Sigmoid colon (tissue), 7 donors: ENCODE measurements around the gene MACROD2. TPM values are rescaled to one million over a fixed set of nuclear protein-coding genes. Genes with fewer than 3 reads are reported as not detected.

Experiments
- DNase-seq: peaks from one replicate; pipeline ENCODE4 v3.0.0-alpha.2; 2019
- H3K27ac ChIP-seq, 4 donors: fragments of 200-600 bp; sonication (generic); one replicate each; pipeline ENCODE4 v1.5.1; 2016 to 2019; ENCODE audit warnings: mild to moderate bottlenecking in 1 of 4
- H3K27me3 ChIP-seq, 3 donors: fragments of 200-600 bp; sonication (generic); one replicate each; pipeline ENCODE4 v1.5.1; 2019; ENCODE audit warnings: mild to moderate bottlenecking in 1 of 3
- H3K36me3 ChIP-seq, 4 donors: fragments of 200-600 bp; sonication (generic); one replicate each; pipeline ENCODE4 v1.5.1; 2016 to 2019
- H3K4me1 ChIP-seq, 4 donors: fragments of 200-600 bp; sonication (generic); one replicate each; pipeline ENCODE4 v1.5.1; 2017 to 2019
- H3K4me3 ChIP-seq, 4 donors: fragments of 200-600 bp; sonication (generic); one replicate each; pipeline ENCODE4 v1.5.1; 2017 to 2019; ENCODE audit warnings: mild to moderate bottlenecking in 2 of 4, moderate library complexity in 1 of 4
- H3K9me3 ChIP-seq, 4 donors: fragments of 200-600 bp in 3 of 4; sonication (generic) in 3 of 4; one replicate each; pipeline versions ENCODE4 v1.5.1 to v1.6.1; 2013 to 2019
- EP300 ChIP-seq, 4 donors: sonication (generic); formaldehyde crosslinking; IDR thresholded peaks; one replicate each; pipeline ENCODE4 v1.6.1; 2017; ENCODE audit warnings: antibody characterized with exemption in 4 of 4
- POLR2A ChIP-seq, 2 donors: fragments of 450-650 bp; IDR thresholded peaks; one replicate each; pipeline ENCODE4 v1.6.1; 2016; ENCODE audit warnings: antibody characterized with exemption in 2 of 2, mild to moderate bottlenecking in 2 of 2, moderate library complexity in 2 of 2
- POLR2AphosphoS5 ChIP-seq, 4 donors: sonication (generic); formaldehyde crosslinking; IDR thresholded peaks; one replicate each; pipeline ENCODE4 v1.6.1; 2017; ENCODE audit warnings: antibody characterized with exemption in 4 of 4
- whole genome bisulfite sequencing, 2 donors: extraction: QIAGEN DNeasy Blood & Tissue Kit; methylation state at CpG; one replicate each; pipeline ENCODE4 v1.1.7; 2013; 5-methylcytosine and 5-hydroxymethylcytosine counted together
- intact Hi-C: fragments of 100-400 bp; cut with DNase I; formaldehyde crosslinking; loops from one replicate; pipeline ENCODE4 v1.15.1; 2023
- polyA plus RNA-seq, 3 donors: library from polyadenylated mRNA; stranded (reverse); fragments of 200-250 nt; gene quantifications; one replicate each; pipeline ENCODE4 v1.2.3, GENCODE V29; 2013
- total RNA-seq, 4 donors: library from RNA; depleted of rRNA; stranded (reverse); fragments of >200 nt; gene quantifications; one replicate each; pipeline ENCODE4 v1.1.0, GENCODE V29; 2016
- TF ChIP-seq, protein P1 (sequence below), 4 experiments: fragments of 450-650 bp in 3 of 4; fragments of 200-600 bp in 1 of 4; IDR thresholded peaks; one replicate each; pipeline ENCODE4 v1.5.1; 2016 to 2019; ENCODE audit warnings: antibody characterized with exemption in 4 of 4, mild to moderate bottlenecking in 3 of 4, moderate library complexity in 2 of 4
- donor health status: healthy with polysubstance abuse.
- donor health status: Bipolar disorder and iron deficiency.
- donor health status: healthy.

Gene MACROD2
- total and polyA plus RNA-seq, 7 donors = 1.2 to 22.4 (median 5.8) TPM

DNA sequence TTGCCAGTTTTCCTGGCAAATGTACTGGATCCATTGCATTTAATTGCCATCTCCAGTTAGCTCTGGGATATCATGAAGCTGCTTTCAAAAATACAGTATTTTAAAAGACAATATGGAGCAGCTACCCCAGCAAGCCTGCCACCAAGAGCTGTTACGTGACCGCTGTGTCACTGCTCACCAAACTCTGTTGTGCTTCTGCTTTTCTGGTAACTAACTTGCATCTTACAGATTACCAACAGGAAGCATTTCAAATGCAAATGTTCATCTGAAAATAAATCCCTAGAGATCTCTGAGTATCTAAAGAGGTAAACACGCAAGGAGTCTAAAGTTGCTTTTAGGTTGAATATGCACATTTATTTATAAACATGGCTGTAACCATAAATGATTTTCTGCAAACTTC is 1569.7 kb downstream of the MACROD2 start:
- H3K27me3 ChIP-seq = no peaks in the 10 kb centered on the region
- H3K9me3 ChIP-seq = no peaks in the 10 kb centered on the region
- peaks cover 0 to 40% (median 25%) of the 10 kb centered on the region in 4 donors for H3K4me1 ChIP-seq
- no peak overlapping the region for H3K4me3 ChIP-seq
- intact Hi-C loops = no loop called here
- no peak overlapping the region for H3K27ac ChIP-seq
- no peaks in the 10 kb centered on the region for H3K36me3 ChIP-seq
- TF ChIP-seq POLR2A (IDR thresholded peaks at IDR 0.05) (no peak), EP300 (IDR thresholded peaks at IDR 0.05) (no peak), POLR2AphosphoS5 (IDR thresholded peaks at IDR 0.05) (no peak)
- TF ChIP-seq, protein P1, sequence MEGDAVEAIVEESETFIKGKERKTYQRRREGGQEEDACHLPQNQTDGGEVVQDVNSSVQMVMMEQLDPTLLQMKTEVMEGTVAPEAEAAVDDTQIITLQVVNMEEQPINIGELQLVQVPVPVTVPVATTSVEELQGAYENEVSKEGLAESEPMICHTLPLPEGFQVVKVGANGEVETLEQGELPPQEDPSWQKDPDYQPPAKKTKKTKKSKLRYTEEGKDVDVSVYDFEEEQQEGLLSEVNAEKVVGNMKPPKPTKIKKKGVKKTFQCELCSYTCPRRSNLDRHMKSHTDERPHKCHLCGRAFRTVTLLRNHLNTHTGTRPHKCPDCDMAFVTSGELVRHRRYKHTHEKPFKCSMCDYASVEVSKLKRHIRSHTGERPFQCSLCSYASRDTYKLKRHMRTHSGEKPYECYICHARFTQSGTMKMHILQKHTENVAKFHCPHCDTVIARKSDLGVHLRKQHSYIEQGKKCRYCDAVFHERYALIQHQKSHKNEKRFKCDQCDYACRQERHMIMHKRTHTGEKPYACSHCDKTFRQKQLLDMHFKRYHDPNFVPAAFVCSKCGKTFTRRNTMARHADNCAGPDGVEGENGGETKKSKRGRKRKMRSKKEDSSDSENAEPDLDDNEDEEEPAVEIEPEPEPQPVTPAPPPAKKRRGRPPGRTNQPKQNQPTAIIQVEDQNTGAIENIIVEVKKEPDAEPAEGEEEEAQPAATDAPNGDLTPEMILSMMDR (IDR thresholded peaks at IDR 0.05) = no peak
- no peak for DNase-seq
- 69 to 85% methylated on average over 3 of the region's 3 CpGs for WGBS, 2 donors

DNA sequence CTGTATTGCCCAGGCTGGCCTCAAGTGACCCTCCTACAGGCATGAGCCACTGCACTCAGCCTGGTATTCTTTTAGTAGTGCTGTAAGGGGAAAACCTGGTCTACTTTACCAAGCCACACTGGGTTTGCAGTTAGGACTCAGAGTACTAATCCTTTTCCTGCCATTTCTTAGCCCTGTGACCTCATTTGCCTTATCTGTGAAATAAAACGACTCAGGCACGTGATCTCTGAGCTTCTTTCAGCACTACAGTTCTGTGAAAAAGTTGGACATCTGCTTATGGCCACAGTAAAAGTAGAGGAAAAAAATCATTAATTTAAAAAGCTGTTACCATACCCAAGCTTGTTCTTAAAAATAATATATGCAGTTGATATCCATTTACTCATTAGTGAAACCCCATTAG is 1570.5 kb downstream of the MACROD2 start:
- Histone ChIP-seq H3K27me3 (no peaks in the 10 kb centered on the region), H3K4me3 (no peak overlapping the region), H3K4me1 (peaks cover 0 to 37% (median 24%) of the 10 kb centered on the region in 4 donors), H3K27ac (no peak overlapping the region), H3K36me3 (no peaks in the 10 kb centered on the region), H3K9me3 (no peaks in the 10 kb centered on the region)
- TF ChIP-seq EP300 (IDR thresholded peaks at IDR 0.05) = no peak
- no peak for TF ChIP-seq POLR2A (IDR thresholded peaks at IDR 0.05)
- TF ChIP-seq, protein P1 (IDR thresholded peaks at IDR 0.05) = no peak
- TF ChIP-seq POLR2AphosphoS5 (IDR thresholded peaks at IDR 0.05) = no peak
- WGBS, 2 donors = 40 to 66% methylated on average over 2 of the region's 2 CpGs
- no peak for DNase-seq
- intact Hi-C loops = no loop called here

DNA sequence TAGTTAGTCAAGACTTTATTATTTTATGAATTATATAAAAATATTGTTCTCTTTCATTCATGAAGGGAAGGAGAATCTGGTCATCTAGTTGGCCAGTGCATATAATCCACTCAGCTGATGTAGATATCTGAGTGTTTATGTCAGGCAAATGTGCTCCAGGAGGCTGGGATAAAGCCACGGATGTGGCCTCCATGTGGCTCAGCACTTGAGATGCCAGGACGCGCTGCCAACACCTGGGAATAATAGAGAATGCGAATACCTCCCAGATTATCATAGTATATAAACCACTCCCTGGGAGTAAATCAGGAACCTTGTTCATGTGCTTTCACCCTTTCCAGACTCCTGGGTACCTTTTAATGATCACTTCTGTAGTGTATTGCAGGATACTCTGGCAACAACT is 1571.9 kb downstream of the MACROD2 start:
- no peak overlapping the region for H3K4me3 ChIP-seq
- no peaks in the 10 kb centered on the region for H3K9me3 ChIP-seq
- intact Hi-C loops = no loop called here
- no peaks in the 10 kb centered on the region for H3K36me3 ChIP-seq
- WGBS, 2 donors = 89 to 90% methylated on average over 4 of the region's 4 CpGs
- no peaks in the 10 kb centered on the region for H3K27me3 ChIP-seq
- no peak overlapping the region for H3K27ac ChIP-seq
- peaks cover 0 to 22% (median 13%) of the 10 kb centered on the region in 4 donors for H3K4me1 ChIP-seq
- TF ChIP-seq EP300 (IDR thresholded peaks at IDR 0.05) = no peak
- TF ChIP-seq, protein P1 (IDR thresholded peaks at IDR 0.05) = no peak
- DNase-seq = no peak

DNA sequence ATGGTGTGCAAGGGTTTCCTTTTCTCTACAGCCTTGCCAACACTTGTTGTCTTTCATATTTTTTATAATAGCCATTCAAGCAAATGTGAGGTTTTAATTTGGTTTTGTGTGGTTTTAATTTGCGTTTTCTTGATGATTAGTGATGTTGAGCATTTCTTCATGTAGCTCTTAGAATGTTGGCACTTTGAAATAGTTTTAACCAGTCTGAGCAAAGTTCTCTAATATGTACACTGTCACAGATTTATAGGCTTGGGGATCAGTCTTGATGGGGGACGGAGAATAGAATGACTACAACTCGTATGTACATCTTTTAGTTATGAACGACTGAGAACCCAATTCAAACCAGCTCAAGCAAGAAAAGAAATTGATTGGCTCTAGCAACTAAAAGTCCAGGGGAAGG is 1574.8 kb downstream of the MACROD2 start:
- intact Hi-C loops = no loop called here
- DNase-seq = no peak

DNA sequence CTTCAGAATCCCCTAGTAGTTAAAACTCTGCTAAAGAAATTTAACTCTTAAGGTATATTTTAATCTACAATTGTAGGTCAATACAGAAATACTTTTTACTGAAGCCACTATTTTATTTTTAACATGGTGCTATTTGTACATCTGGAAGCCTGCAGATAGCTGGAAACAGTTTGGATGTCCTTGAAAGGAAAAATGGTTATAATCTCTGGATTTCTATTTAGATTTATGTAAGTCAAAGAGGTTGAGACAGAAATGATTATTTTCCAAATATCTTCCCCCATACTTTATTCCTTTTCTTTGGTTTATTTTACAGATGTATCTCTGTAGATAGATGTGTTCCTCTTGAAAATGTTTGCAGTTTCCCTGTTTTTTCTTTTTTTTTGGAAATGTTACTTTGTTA is 1575.7 kb downstream of the MACROD2 start:
- intact Hi-C loops = no loop called here
- no peaks in the 10 kb centered on the region for H3K36me3 ChIP-seq
- no peaks in the 10 kb centered on the region for H3K9me3 ChIP-seq
- H3K27ac ChIP-seq = no peak overlapping the region
- no peaks in the 10 kb centered on the region for H3K27me3 ChIP-seq
- DNase-seq = no peak
- TF ChIP-seq POLR2A (IDR thresholded peaks at IDR 0.05) (no peak), EP300 (IDR thresholded peaks at IDR 0.05) (no peak), POLR2AphosphoS5 (IDR thresholded peaks at IDR 0.05) (no peak)
- TF ChIP-seq, protein P1 (IDR thresholded peaks at IDR 0.05) = no peak
- H3K4me3 ChIP-seq = no peak overlapping the region
- peaks cover 0 to 20% (median 16%) of the 10 kb centered on the region in 4 donors for H3K4me1 ChIP-seq

More for the DNA sequence above, 1574.8 kb downstream of the MACROD2 start:
- H3K27me3 ChIP-seq = no peaks in the 10 kb centered on the region
- no peak for TF ChIP-seq POLR2AphosphoS5 (IDR thresholded peaks at IDR 0.05)
- 91 to 92% methylated on average over 4 of the region's 4 CpGs for whole genome bisulfite sequencing, 2 donors
- H3K4me3 ChIP-seq = no peak overlapping the region
- no peak overlapping the region for H3K27ac ChIP-seq
- peaks cover 0 to 20% (median 16%) of the 10 kb centered on the region in 4 donors for H3K4me1 ChIP-seq
- H3K36me3 ChIP-seq = no peaks in the 10 kb centered on the region
- H3K9me3 ChIP-seq = no peaks in the 10 kb centered on the region
